ENCODE results near the gene FNBP1.
"Not testable (repeated sequence)": the region's sequence is repeated elsewhere in the genome, so short reads cannot be mapped to it uniquely, and the experiment has no call there.

The FNBP1 gene

DNA sequence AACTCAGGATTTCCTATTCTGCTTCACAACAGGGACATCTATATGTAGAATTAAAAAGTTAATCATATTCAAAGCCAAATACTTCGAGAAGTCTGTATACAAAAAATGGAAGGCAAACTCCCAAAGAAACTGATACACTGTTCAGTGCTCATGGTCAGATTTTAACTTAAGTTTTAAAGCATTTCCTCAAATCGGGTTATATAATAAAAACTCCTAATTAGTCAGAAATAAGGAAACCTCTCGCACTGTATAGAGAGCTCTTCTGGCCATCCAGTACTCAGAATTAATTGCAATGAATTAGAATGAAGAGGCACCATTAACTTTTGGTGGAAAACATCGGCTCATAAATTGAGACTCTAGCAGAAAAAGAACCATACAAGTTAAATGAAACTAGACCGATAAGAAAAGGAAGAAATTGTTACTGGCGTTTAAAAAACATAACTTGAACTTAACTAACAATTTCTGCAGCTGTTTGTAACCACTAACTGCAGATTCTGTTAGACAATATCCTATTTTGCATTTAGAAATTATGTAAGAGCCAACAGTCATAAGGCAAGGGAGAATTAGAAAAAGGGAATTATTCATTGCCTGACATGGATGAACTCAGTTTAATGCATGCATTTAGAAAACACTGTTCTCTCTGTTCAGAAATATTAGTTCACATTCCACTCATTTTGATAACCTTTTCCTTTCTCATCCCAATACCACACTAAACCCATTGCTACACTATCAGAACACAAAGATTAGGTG is 96.6 kb downstream of the FNBP1 start:
- TF ChIP-seq, protein P1, sequence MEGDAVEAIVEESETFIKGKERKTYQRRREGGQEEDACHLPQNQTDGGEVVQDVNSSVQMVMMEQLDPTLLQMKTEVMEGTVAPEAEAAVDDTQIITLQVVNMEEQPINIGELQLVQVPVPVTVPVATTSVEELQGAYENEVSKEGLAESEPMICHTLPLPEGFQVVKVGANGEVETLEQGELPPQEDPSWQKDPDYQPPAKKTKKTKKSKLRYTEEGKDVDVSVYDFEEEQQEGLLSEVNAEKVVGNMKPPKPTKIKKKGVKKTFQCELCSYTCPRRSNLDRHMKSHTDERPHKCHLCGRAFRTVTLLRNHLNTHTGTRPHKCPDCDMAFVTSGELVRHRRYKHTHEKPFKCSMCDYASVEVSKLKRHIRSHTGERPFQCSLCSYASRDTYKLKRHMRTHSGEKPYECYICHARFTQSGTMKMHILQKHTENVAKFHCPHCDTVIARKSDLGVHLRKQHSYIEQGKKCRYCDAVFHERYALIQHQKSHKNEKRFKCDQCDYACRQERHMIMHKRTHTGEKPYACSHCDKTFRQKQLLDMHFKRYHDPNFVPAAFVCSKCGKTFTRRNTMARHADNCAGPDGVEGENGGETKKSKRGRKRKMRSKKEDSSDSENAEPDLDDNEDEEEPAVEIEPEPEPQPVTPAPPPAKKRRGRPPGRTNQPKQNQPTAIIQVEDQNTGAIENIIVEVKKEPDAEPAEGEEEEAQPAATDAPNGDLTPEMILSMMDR (IDR thresholded peaks at IDR 0.05; ENCODE audit: low read depth, low read length, missing control alignments) = no peak
- no peak overlapping the region for H3K4me3 ChIP-seq (ENCODE audit: low read depth, low read length)
- DNase-seq (ENCODE audit: low read depth) = no peak
- in situ Hi-C loops (cut with HindIII; ENCODE audit: low sequenced_read_pairs) = no loop called here

DNA sequence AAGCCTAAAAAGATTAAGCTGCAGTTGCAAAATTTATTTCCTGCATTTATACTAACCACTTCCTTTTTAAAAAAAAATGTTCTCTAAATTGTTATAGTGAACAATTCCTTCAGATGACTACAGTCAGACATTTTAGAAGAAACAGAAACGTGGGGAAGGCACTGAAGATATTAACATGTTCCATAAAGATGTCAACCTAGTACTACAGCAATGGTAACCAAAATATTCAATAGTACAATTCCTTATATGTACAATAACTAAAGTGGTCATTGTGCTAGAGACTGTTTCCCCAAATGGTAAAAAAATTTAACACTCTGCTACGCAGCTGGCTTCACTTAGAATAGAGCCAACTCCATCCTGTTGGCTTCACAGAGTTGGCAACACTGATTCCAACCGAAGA is 97.7 kb downstream of the FNBP1 start:
- no peak overlapping the region for H3K4me3 ChIP-seq (ENCODE audit: low read depth, low read length)
- TF ChIP-seq, protein P1 (IDR thresholded peaks at IDR 0.05; ENCODE audit: low read depth, low read length, missing control alignments) = no peak
- no peak for DNase-seq (ENCODE audit: low read depth)
- in situ Hi-C loops (cut with HindIII; ENCODE audit: low sequenced_read_pairs) = no loop called here

- no peak overlapping the region for H3K4me3 ChIP-seq (ENCODE audit: low read depth, low read length)
- TF ChIP-seq, protein P1 (IDR thresholded peaks at IDR 0.05; ENCODE audit: low read depth, low read length, missing control alignments) = no peak
- no peak for DNase-seq (ENCODE audit: low read depth)
- in situ Hi-C loops (cut with HindIII; ENCODE audit: low sequenced_read_pairs) = no loop called here
These were observed 98.4 kb downstream of the FNBP1 start for GRCh38 chr9:129944506-129945116.

GRCh38 chr9:129939431-129939830 is 103.6 kb downstream of the FNBP1 start:
- TF ChIP-seq, protein P1 (IDR thresholded peaks at IDR 0.05; ENCODE audit: low read depth, low read length, missing control alignments) = no peak
- in situ Hi-C loops (cut with HindIII; ENCODE audit: low sequenced_read_pairs) = no loop called here

DNA sequence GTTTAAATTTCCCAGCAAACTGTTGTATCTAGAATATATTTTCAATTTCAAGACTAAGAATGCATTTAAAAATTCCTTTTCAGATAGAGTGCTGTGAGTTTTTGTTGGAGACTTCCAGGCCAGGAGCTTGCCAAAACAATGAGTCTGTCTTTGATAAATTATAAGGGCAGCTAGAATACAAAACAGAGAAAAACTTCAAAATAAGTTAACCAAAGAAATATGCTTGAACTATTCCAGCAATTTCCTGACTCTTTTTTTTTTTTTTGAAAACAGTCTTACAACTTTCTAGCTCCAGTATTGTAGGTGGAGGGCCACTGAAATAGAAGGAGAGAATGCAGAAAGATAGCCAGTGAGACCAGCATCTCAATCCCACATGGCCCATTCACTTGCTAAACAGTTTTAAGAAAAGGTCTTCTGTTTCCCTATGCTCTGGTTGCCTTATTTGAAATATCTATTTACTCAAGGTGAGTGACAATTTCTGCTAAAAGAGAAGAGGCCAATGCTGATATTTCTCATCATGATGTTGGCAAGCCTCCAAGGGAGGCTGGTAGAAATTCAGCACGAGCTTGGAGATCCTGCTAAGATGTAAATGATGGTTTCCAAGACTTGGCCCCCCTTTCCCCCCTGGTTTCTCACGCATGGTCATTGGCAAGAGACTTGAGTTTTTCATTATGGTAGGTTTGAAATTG is 104.6 kb downstream of the FNBP1 start:
- no peak overlapping the region for H3K4me3 ChIP-seq (ENCODE audit: low read depth, low read length)
- TF ChIP-seq, protein P1 (IDR thresholded peaks at IDR 0.05; ENCODE audit: low read depth, low read length, missing control alignments) = no peak
- DNase-seq (ENCODE audit: low read depth) = peak; percentile 78
- in situ Hi-C loops (cut with HindIII; ENCODE audit: low sequenced_read_pairs) = no loop called here

More at GRCh38 chr9:129939431-129939830, 103.6 kb downstream of the FNBP1 start:
- peak; percentile 64 for DNase-seq (ENCODE audit: low read depth)
- H3K4me3 ChIP-seq (ENCODE audit: low read depth, low read length) = no peak overlapping the region

GRCh38 chr9:129937879-129938278 is 105.1 kb downstream of the FNBP1 start:
- in situ Hi-C loops (cut with HindIII; ENCODE audit: low sequenced_read_pairs); DNase-seq (ENCODE audit: low read depth); H3K4me3 ChIP-seq (ENCODE audit: low read depth, low read length): not testable (repeated sequence)

DNA sequence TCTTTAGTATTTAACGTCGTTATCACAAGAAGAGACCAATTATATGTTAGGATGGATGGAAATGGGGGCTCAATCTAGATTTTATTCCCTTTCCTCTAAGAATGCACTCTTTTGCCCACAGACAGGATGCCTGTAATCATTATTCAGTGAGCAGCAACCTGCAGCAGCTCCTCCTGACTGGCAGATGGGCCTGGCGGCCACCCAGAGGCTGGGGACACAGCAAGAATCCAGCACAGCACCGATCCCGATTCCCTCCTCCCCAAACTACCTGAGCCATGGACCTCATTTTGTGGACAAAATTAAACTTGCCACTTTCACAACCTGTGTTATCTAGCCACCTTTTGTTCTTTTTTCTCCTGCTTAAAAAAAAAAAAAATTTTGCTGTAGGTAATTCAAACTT is 106.8 kb downstream of the FNBP1 start:
- DNase-seq (ENCODE audit: low read depth) = no peak
- TF ChIP-seq, protein P1 (IDR thresholded peaks at IDR 0.05; ENCODE audit: low read depth, low read length, missing control alignments) = no peak
- no peak overlapping the region for H3K4me3 ChIP-seq (ENCODE audit: low read depth, low read length)
- in situ Hi-C loops (cut with HindIII; ENCODE audit: low sequenced_read_pairs) = no loop called here
